ENCODE measurements around the gene ESAM. TPM values are rescaled to one million over a fixed set of nuclear protein-coding genes. Genes with fewer than 3 reads are reported as not detected.
"Not testable (repeated sequence)": the region's sequence is repeated elsewhere in the genome, so short reads cannot be mapped to it uniquely, and the experiment has no call there.

The ESAM gene
- polyA plus RNA-seq, 1 donor (not counting 4 experiments of a cell fraction or from before 2014, with no cell fraction given) = 0.04 TPM

DNA sequence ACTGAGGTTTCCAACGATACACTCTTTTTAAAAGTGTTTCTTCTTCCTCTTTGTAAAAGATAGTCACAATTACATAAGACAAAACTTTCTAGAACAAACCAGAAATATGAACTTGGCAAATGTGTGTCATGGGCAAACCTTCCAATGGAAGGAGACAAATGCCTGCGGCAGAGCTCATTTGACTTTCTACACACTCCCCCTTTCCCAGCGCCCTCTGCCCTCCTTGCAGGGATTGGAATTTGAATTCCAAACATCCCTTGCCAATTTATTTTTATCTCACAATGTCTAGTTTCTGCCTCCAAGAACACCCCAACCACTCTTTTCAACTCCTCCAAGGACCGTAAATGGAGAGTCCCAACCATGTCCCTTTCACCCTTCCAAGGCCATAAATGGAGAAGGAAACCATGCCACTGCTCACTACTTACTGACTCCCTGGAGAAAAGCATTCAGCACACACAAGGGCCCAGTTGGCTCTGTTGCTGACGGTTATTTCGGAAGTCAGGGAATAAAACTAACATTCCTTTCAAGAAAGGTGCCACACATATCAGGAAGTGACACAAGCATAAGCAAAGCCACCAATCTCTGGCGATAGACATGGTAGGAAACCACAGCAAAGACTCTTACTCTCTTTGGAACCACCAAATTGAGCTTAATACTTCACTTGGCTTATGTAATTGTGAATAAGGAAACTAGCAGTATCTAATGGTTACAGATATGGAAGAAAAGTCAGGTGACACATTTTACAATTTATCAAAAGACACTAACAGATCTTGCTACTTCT is 15.0 kb upstream of the ESAM start:
- Histone ChIP-seq H3K27me3 (ENCODE audit: control insufficient read depth, extremely low read depth, insufficient read depth, low read length) (no peaks in the 10 kb centered on the region), H3K79me2 (ENCODE audit: control insufficient read depth, insufficient read depth, low read length) (peaks cover 2% of the 10 kb centered on the region), H3K4me2 (ENCODE audit: control insufficient read depth, extremely low read depth, insufficient read depth, low read depth, low read length) (no peak overlapping the region), H3K9me3 (ENCODE audit: control insufficient read depth, low read depth, low read length) (no peaks in the 10 kb centered on the region), H3K4me1 (ENCODE audit: control insufficient read depth, extremely low read depth, insufficient read depth, low read length) (no peaks in the 10 kb centered on the region), H3K9me1 (ENCODE audit: control insufficient read depth, extremely low read depth, insufficient read depth, low read length) (no peaks in the 10 kb centered on the region), H3K9ac (ENCODE audit: control insufficient read depth, extremely low read depth, insufficient read depth, low read length) (no peak overlapping the region), H3K36me3 (ENCODE audit: control insufficient read depth in 2 of 2, extremely low read depth in 1 of 2, insufficient read depth in 2 of 2, low read length in 2 of 2) (peaks cover 1 to 2% of the 10 kb centered on the region in 2 experiments), H2AFZ (ENCODE audit: control insufficient read depth, low read length) (no peak overlapping the region), H4K20me1 (ENCODE audit: control insufficient read depth, extremely low read depth, insufficient read depth, low read length) (no peaks in the 10 kb centered on the region), H3K4me3 (ENCODE audit: control insufficient read depth in 2 of 3, extremely low read depth in 1 of 3, insufficient read depth in 2 of 3, low read depth in 1 of 3, low read length in 3 of 3) (no peak overlapping the region), H3K27ac (ENCODE audit: control insufficient read depth, insufficient read depth, low read length) (no peak overlapping the region)
- TF ChIP-seq, protein P1, sequence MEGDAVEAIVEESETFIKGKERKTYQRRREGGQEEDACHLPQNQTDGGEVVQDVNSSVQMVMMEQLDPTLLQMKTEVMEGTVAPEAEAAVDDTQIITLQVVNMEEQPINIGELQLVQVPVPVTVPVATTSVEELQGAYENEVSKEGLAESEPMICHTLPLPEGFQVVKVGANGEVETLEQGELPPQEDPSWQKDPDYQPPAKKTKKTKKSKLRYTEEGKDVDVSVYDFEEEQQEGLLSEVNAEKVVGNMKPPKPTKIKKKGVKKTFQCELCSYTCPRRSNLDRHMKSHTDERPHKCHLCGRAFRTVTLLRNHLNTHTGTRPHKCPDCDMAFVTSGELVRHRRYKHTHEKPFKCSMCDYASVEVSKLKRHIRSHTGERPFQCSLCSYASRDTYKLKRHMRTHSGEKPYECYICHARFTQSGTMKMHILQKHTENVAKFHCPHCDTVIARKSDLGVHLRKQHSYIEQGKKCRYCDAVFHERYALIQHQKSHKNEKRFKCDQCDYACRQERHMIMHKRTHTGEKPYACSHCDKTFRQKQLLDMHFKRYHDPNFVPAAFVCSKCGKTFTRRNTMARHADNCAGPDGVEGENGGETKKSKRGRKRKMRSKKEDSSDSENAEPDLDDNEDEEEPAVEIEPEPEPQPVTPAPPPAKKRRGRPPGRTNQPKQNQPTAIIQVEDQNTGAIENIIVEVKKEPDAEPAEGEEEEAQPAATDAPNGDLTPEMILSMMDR (optimal IDR thresholded peaks at IDR 0.05 in 1 of 3, IDR thresholded peaks at IDR 0.05 in 1 of 3, conservative IDR thresholded peaks at IDR 0.05 in 1 of 3; ENCODE audit: extremely low read depth in 1 of 3, insufficient read depth in 2 of 3, low read length in 3 of 3) = no peak
- TF ChIP-seq EZH2 (IDR thresholded peaks at IDR 0.05; ENCODE audit: low read length) = no peak
- dilution Hi-C loops (cut with MboI; ENCODE audit: extremely low pct_ligation_motif_present, low sequenced_read_pairs) = no loop called here
- FAIRE-seq (no peak), DNase-seq (ENCODE audit: low read depth, low spot score) (no peak)

DNA sequence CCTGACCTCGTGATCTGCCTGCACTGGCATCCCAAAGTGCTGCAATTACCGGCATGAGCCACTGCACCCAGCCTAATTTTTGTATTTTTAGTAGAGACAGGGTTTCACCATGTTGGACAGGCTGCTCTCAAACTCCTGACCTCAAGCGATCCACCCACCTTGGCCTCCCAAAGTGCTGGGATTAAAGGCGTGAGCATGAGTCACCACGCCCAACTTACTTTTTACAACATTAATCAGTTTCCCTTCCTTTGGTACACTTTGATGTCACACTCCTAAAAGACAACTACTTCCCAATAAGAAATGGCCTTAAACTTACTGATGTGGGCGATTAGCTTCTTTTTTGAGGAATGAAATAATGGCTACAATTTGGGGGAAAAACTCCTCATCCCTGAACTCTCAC is 8.9 kb upstream of the ESAM start:
- H3K4me1 ChIP-seq (ENCODE audit: control insufficient read depth, extremely low read depth, insufficient read depth, low read length); H2AFZ ChIP-seq (ENCODE audit: control insufficient read depth, low read length); H3K27me3 ChIP-seq (ENCODE audit: control insufficient read depth, extremely low read depth, insufficient read depth, low read length); H3K9me3 ChIP-seq (ENCODE audit: control insufficient read depth, low read depth, low read length); H3K27ac ChIP-seq (ENCODE audit: control insufficient read depth, insufficient read depth, low read length); FAIRE-seq; DNase-seq (ENCODE audit: low read depth, low spot score); H3K79me2 ChIP-seq (ENCODE audit: control insufficient read depth, insufficient read depth, low read length); H3K4me3 ChIP-seq (ENCODE audit: control insufficient read depth in 2 of 3, extremely low read depth in 1 of 3, insufficient read depth in 2 of 3, low read depth in 1 of 3, low read length in 3 of 3); dilution Hi-C loops (cut with MboI; ENCODE audit: extremely low pct_ligation_motif_present, low sequenced_read_pairs); H3K36me3 ChIP-seq (ENCODE audit: control insufficient read depth in 2 of 2, extremely low read depth in 1 of 2, insufficient read depth in 2 of 2, low read length in 2 of 2); H3K9me1 ChIP-seq (ENCODE audit: control insufficient read depth, extremely low read depth, insufficient read depth, low read length); H3K9ac ChIP-seq (ENCODE audit: control insufficient read depth, extremely low read depth, insufficient read depth, low read length); H4K20me1 ChIP-seq (ENCODE audit: control insufficient read depth, extremely low read depth, insufficient read depth, low read length); H3K4me2 ChIP-seq (ENCODE audit: control insufficient read depth, extremely low read depth, insufficient read depth, low read depth, low read length): not testable (repeated sequence)
